WTC11 (cell line): ENCODE measurements around the gene SH3PXD2A. TPM values are rescaled to one million over a fixed set of nuclear protein-coding genes. Genes with fewer than 3 reads are reported as not detected.

Source experiments
- ATAC-seq: fragments of 200-7000 bp; cut with Tn5 transposase; 2 replicates; pipeline ENCODE4 v1.10.0; 2021; ENCODE audit warnings: mild to moderate bottlenecking, moderate library complexity
- CTCF ChIA-PET: fragments of 300-600 bp; sonication (Branson Sonifier 250); formaldehyde crosslinking; loops from one replicate; lab custom pipeline; 2021; ENCODE audit warnings: antibody characterized with exemption; lab: Charles Lee
- POLR2A ChIA-PET: fragments of 350-600 bp; sonication (Branson Sonifier 250); formaldehyde crosslinking; loops from one replicate; lab custom pipeline; 2021; ENCODE audit warnings: antibody characterized with exemption; lab: Charles Lee
- DNase-seq: peaks from one replicate; pipeline ENCODE4 v3.0.0; 2021; ENCODE audit warnings: low spot score
- H3K27ac Mint-ChIP-seq: 2 replicates; pipeline ENCODE4 v1.8.0; 2021; ENCODE audit warnings: mixed read lengths
- H3K27me3 Mint-ChIP-seq: 2 replicates; pipeline ENCODE4 v1.8.0; 2021; ENCODE audit warnings: low read depth, mild to moderate bottlenecking, moderate library complexity, mixed read lengths
- H3K36me3 Mint-ChIP-seq: 2 replicates; pipeline ENCODE4 v1.8.0; 2021; ENCODE audit warnings: mixed read lengths
- H3K4me1 Mint-ChIP-seq: 2 replicates; pipeline ENCODE4 v1.8.0; 2022; ENCODE audit warnings: mixed read lengths
- H3K4me3 Mint-ChIP-seq: 2 replicates; pipeline ENCODE4 v1.8.0; 2021; ENCODE audit warnings: mild to moderate bottlenecking, moderate library complexity, mixed read lengths
- H3K9me3 Mint-ChIP-seq: 2 replicates; pipeline ENCODE4 v1.8.0; 2021; ENCODE audit warnings: mixed read lengths
- ATF1 ChIP-seq: sonication (generic); formaldehyde crosslinking; IDR thresholded peaks from 2 replicates; pipeline ENCODE4 v1.8.1; 2023; ENCODE audit warnings: mild to moderate bottlenecking, moderate library complexity, missing genetic modification reagents
- ATF2 ChIP-seq: sonication (generic); formaldehyde crosslinking; IDR thresholded peaks from 2 replicates; pipeline ENCODE4 v1.8.1; 2022; ENCODE audit warnings: low read depth, missing genetic modification reagents, borderline replicate concordance
- CREB1 ChIP-seq: sonication (generic); formaldehyde crosslinking; IDR thresholded peaks from 2 replicates; pipeline ENCODE4 v1.8.0; 2023; ENCODE audit warnings: mild to moderate bottlenecking, missing genetic modification reagents
- GABPB1 ChIP-seq: sonication (generic); formaldehyde crosslinking; IDR thresholded peaks from 2 replicates; pipeline ENCODE4 v1.8.1; 2023; ENCODE audit warnings: mild to moderate bottlenecking, missing genetic modification reagents
- GRHL2 ChIP-seq: fragments of 250-450 bp; sonication (Bioruptor Pico); IDR thresholded peaks from 2 replicates; pipeline ENCODE4 v1.8.0; 2022; ENCODE audit warnings: mild to moderate bottlenecking, moderate library complexity; ENCODE audit not compliant: insufficient replicate concordance, severe bottlenecking
- HMGA2 ChIP-seq: fragments of 250-450 bp; sonication (Bioruptor Pico); IDR thresholded peaks from 2 replicates; pipeline ENCODE4 v1.4.0; 2021; ENCODE audit warnings: mild to moderate bottlenecking, moderate library complexity
- JAZF1 ChIP-seq: fragments of 250-450 bp; sonication (Bioruptor Pico); IDR thresholded peaks from 2 replicates; pipeline ENCODE4 v1.9.0; 2021; ENCODE audit warnings: moderate library complexity, mild to moderate bottlenecking, inconsistent platforms
- KAT7 ChIP-seq: sonication (generic); formaldehyde crosslinking; IDR thresholded peaks from 2 replicates; pipeline ENCODE4 v1.8.1; 2023; ENCODE audit warnings: missing genetic modification reagents, mild to moderate bottlenecking, borderline replicate concordance
- MAX ChIP-seq: sonication (generic); formaldehyde crosslinking; IDR thresholded peaks from 2 replicates; pipeline ENCODE4 v1.8.0; 2022; ENCODE audit warnings: mild to moderate bottlenecking, missing genetic modification reagents
- MLX ChIP-seq: sonication (generic); formaldehyde crosslinking; IDR thresholded peaks from 2 replicates; pipeline ENCODE4 v1.8.1; 2023; ENCODE audit warnings: mild to moderate bottlenecking, missing genetic modification reagents, moderate library complexity
- NFE2L1 ChIP-seq: sonication (generic); formaldehyde crosslinking; IDR thresholded peaks from 2 replicates; pipeline ENCODE4 v1.8.1; 2023; ENCODE audit warnings: missing genetic modification reagents
- NR1H2 ChIP-seq: sonication (generic); formaldehyde crosslinking; IDR thresholded peaks from 2 replicates; pipeline ENCODE4 v1.9.0; 2021; ENCODE audit warnings: mild to moderate bottlenecking, moderate library complexity, missing genetic modification reagents
- PREB ChIP-seq: sonication (generic); formaldehyde crosslinking; IDR thresholded peaks from 2 replicates; pipeline ENCODE4 v1.8.1; 2022; ENCODE audit warnings: mild to moderate bottlenecking, missing genetic modification reagents, moderate library complexity, borderline replicate concordance
- ZNF425 ChIP-seq: fragments of 250-450 bp; sonication (Bioruptor Pico); conservative IDR thresholded peaks from 2 replicates; pipeline ENCODE4 v1.9.0; 2021; ENCODE audit warnings: mild to moderate bottlenecking
- ZNF671 ChIP-seq: fragments of 250-450 bp; sonication (Bioruptor Pico); IDR thresholded peaks from 2 replicates; pipeline ENCODE4 v1.8.0; 2021; ENCODE audit warnings: mild to moderate bottlenecking
- total RNA-seq: library from RNA; stranded (reverse); gene quantifications from 3 replicates; pipeline ENCODE4 v1.2.3, GENCODE V29; 2021
- TF ChIP-seq, protein P1 (sequence below): sonication (generic); formaldehyde crosslinking; IDR thresholded peaks from 2 replicates; pipeline ENCODE4 v1.8.0; 2022; ENCODE audit warnings: mild to moderate bottlenecking, missing genetic modification reagents
- TF ChIP-seq, protein P2 (sequence below): sonication (generic); formaldehyde crosslinking; IDR thresholded peaks from 2 replicates; pipeline ENCODE4 v1.8.1; 2023; ENCODE audit warnings: mild to moderate bottlenecking, missing genetic modification reagents
- TF ChIP-seq, protein P3 (sequence below): sonication (generic); formaldehyde crosslinking; IDR thresholded peaks from 2 replicates; pipeline ENCODE4 v1.8.1; 2022; ENCODE audit warnings: mild to moderate bottlenecking, moderate library complexity, missing genetic modification reagents

The SH3PXD2A gene
- total RNA-seq, 1 experiment from 2014 or later, result 15.7 TPM

GRCh38 chr10:103718247-103718620, 137.1 kb downstream of the SH3PXD2A start:
- H3K27me3 Mint-ChIP-seq, result no peaks in the 10 kb centered on the region
- no peak overlapping the region for H3K27ac Mint-ChIP-seq
- DNase-seq, result no peak
- no peaks in the 10 kb centered on the region for H3K36me3 Mint-ChIP-seq
- no peak for ATAC-seq
- no peaks in the 10 kb centered on the region for H3K9me3 Mint-ChIP-seq
- POLR2A ChIA-PET, result no interaction called here
- TF ChIP-seq HMGA2 (CRISPR knock-in tag) (no peak), ATF2 (CRISPR knock-in tag) (no peak)
- TF ChIP-seq, protein P1, sequence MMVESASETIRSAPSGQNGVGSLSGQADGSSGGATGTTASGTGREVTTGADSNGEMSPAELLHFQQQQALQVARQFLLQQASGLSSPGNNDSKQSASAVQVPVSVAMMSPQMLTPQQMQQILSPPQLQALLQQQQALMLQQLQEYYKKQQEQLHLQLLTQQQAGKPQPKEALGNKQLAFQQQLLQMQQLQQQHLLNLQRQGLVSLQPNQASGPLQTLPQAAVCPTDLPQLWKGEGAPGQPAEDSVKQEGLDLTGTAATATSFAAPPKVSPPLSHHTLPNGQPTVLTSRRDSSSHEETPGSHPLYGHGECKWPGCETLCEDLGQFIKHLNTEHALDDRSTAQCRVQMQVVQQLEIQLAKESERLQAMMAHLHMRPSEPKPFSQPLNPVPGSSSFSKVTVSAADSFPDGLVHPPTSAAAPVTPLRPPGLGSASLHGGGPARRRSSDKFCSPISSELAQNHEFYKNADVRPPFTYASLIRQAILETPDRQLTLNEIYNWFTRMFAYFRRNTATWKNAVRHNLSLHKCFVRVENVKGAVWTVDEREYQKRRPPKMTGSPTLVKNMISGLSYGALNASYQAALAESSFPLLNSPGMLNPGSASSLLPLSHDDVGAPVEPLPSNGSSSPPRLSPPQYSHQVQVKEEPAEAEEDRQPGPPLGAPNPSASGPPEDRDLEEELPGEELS, result no peak
- peaks cover 9% of the 10 kb centered on the region for H3K4me1 Mint-ChIP-seq
- no peak overlapping the region for H3K4me3 Mint-ChIP-seq
- CTCF ChIA-PET, result interaction anchor here (1.0 to 1.5 kb wide), 4 partner anchors 19 to 138 kb away, joined by 3 to 5 read pairs (median 4); no protein-coding TSS in a partner anchor

- ChIA-PET POLR2A (interaction anchor here (0.6 kb wide), 1 partner anchor 35 kb away, joined by 3 read pairs; no protein-coding TSS in a partner anchor), CTCF (interaction anchor here (0.5 to 1.5 kb wide), 10 partner anchors 19 to 196 kb away, joined by 3 to 5 read pairs (median 4); no protein-coding TSS in a partner anchor)
- DNase-seq (no peak), ATAC-seq (peak; percentile 50)
- Mint-ChIP-seq H3K27me3 (no peaks in the 10 kb centered on the region), H3K4me3 (no peak overlapping the region), H3K36me3 (no peaks in the 10 kb centered on the region), H3K4me1 (peaks cover 11% of the 10 kb centered on the region), H3K9me3 (no peaks in the 10 kb centered on the region), H3K27ac (0 out of 2 replicates have a peak overlapping the region, but pooled peaks have one; percentile 33)
- no peak for TF ChIP-seq NFE2L1 (CRISPR knock-in tag)
- TF ChIP-seq, protein P2, sequence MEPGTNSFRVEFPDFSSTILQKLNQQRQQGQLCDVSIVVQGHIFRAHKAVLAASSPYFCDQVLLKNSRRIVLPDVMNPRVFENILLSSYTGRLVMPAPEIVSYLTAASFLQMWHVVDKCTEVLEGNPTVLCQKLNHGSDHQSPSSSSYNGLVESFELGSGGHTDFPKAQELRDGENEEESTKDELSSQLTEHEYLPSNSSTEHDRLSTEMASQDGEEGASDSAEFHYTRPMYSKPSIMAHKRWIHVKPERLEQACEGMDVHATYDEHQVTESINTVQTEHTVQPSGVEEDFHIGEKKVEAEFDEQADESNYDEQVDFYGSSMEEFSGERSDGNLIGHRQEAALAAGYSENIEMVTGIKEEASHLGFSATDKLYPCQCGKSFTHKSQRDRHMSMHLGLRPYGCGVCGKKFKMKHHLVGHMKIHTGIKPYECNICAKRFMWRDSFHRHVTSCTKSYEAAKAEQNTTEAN (CRISPR knock-in tag), result no peak
- no peak for TF ChIP-seq ATF1 (CRISPR knock-in tag)
- no peak for TF ChIP-seq MLX (CRISPR knock-in tag)
- TF ChIP-seq, protein P3, sequence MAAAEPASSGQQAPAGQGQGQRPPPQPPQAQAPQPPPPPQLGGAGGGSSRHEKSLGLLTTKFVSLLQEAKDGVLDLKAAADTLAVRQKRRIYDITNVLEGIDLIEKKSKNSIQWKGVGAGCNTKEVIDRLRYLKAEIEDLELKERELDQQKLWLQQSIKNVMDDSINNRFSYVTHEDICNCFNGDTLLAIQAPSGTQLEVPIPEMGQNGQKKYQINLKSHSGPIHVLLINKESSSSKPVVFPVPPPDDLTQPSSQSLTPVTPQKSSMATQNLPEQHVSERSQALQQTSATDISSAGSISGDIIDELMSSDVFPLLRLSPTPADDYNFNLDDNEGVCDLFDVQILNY (CRISPR knock-in tag), result no peak
- TF ChIP-seq MAX (CRISPR knock-in tag), result no peak
- TF ChIP-seq CREB1, result no peak
- TF ChIP-seq ZNF671 (CRISPR knock-in tag), result no peak
- no peak for TF ChIP-seq JAZF1
- no peak for TF ChIP-seq ZNF425 (CRISPR knock-in tag)
- TF ChIP-seq GABPB1, result no peak
- TF ChIP-seq PREB (CRISPR knock-in tag), result no peak
- no peak for TF ChIP-seq GRHL2 (CRISPR knock-in tag)
- no peak for TF ChIP-seq NR1H2
- TF ChIP-seq ATF2 (CRISPR knock-in tag), result no peak
- no peak for TF ChIP-seq KAT7 (CRISPR knock-in tag)
Observed at GRCh38 chr10:103717341-103718246, 137.8 kb downstream of the SH3PXD2A start.
